Activated CD8-positive, alpha-beta memory T cell treated with anti-CD3 and anti-CD28 coated beads for 48 hours (primary cell): ENCODE measurements around the gene ATP9A.
A peak's percentile ranks its signal among the peaks of the same experiment; 100 is the strongest.

Experiments
- DNase-seq, 3 experiments: peaks; one replicate each; pipeline ENCODE4 v3.0.0-alpha.2; 2020; ENCODE audit warnings: low read depth in 2 of 3, low spot score in 2 of 3

ATP9A gene

GRCh38 chr20:51633430-51633829 is 134.8 kb downstream of the ATP9A start:
- DNase-seq: no peak

DNA sequence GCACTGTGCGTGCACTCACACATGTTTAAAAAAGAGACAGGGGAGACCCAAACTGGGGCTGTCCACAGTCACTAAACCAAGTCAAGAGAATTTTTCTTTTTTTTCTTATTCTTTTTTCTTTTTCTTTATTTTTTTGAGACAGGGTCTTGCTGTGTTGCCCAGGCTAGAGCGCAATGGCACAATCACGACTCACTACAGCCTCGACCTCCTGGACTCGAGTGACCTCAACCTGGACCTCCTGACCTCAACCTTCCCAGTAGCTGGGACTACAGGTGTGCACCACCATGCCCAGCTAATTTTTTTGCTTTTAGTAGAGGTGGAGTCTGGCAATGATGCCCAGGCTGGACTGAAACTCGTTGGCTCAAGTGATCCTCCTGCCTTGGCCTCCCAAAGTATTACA is 136.2 kb downstream of the ATP9A start:
- DNase-seq: no peak

GRCh38 chr20:51631011-51631950 is 136.9 kb downstream of the ATP9A start:
- DNase-seq: no peak

DNA sequence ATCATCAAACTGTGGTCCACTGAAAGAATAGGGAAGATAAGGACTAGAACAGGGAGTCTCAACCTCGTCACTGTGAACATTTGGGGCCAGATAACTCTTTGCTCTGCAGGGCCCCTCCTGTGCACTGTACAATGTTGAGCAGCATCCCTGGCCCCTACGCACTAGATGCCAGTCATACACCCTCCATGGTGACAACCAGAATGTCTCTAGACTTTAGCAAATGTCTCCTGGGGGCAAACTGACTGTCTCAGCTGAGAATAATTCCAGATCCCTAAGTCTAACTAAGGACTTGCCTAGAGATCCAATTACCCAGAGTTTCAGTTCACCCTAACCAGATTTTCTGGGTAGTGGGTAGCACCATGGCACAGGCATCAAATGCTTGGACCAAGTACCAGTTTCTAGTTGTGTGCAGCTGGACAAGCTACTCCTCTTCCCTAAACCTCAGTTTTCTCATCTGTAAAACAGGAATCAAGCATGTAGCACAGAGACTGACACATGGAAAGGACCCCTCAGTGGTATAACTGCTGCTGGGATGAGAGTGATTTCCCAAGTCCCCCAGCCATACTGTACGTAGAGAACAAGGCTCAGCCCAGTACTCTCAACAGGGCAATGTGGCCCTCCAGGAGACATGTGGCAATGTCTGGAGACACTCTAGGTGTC is 138.7 kb downstream of the ATP9A start:
- no peak for DNase-seq

GRCh38 chr20:51628533-51629398 is 139.4 kb downstream of the ATP9A start:
- no peak for DNase-seq

DNA sequence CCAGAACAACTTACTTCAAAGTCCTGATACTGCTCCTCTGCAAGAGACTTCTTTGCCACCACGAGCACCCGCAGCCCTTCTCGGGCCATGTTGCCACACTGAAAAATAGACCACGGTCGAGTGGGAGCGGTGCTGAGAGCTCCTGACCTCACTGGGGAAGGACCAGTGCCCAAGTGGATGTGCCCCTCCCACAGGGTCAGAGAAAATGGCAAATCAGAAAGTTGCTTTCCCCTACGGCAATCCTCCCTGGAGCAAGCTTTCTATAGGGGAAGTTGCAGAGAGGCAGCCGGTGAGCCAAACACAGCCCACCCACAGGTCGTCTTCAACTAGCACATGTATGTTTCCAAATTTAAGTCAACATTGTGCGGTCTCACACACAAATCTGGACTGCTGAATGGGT is 140.6 kb downstream of the ATP9A start:
- no peak for DNase-seq

- DNase-seq: no peak
These were observed 143.1 kb downstream of the ATP9A start for GRCh38 chr20:51625105-51625504.

GRCh38 chr20:51624157-51624731 is 143.9 kb downstream of the ATP9A start:
- DNase-seq: peak; percentile 37 to 44 (median 39)

DNA sequence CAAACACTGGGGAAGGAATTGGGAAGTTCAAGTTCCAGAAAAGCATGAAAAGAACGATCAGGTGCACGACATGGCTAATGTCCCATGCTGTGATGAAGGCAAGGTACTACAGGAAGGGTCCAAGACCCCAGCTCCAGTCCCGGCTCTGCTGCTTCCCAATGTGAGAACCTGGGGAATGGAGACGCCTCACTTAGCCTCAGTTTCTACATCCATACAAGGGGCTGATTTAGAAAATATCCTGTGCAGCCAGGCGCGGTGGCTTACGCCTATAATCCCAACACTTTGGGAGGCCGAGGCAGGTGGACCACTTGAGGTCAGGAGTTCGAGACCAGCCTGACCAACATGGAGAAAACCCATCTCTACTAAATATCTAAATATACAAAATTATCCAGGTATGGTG is 144.9 kb downstream of the ATP9A start:
- no peak for DNase-seq

- no peak for DNase-seq
These were observed 146.0 kb downstream of the ATP9A start for GRCh38 chr20:51622004-51622874.

DNA sequence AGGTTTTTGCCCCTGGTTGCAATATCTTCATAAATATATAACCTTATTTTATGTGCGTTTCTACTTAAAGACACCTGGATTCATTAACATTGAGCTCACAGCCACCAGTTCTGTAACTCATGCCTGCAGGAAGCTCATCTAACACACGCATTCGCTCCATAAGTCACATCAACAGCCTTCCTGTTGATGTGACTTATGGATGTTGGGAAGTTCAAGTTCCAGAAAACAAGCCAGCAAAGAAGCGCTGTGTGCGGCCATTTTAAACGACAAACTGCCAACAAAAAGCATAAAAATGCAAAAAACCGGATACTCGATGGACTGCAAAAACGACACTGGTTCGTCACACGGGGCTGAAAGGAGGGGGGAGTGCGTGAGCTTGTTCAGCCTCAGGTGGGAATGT is 147.8 kb downstream of the ATP9A start:
- no peak for DNase-seq

GRCh38 chr20:51616060-51616459 is 152.1 kb downstream of the ATP9A start:
- DNase-seq: no peak

GRCh38 chr20:51614687-51615086 is 153.5 kb downstream of the ATP9A start:
- no peak for DNase-seq

DNA sequence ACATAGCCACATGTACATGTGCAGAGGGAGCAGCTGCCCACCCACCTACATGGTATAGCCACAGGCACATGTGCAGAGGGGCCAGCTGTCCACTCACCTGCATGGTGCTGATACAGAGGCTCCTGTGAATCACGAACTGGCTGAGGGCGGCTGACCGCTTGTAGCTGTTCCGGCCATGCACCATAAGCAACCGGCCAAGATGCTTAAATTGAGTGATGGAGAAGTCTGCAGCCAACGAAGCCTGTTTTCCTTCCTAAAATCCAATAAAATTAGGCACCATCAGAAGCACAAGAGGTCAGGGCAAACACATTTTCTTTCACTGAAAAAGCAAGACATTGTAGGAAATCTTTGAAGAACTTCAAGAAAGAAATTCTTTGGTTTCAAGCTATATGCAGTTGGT is 154.6 kb downstream of the ATP9A start:
- DNase-seq: no peak

DNA sequence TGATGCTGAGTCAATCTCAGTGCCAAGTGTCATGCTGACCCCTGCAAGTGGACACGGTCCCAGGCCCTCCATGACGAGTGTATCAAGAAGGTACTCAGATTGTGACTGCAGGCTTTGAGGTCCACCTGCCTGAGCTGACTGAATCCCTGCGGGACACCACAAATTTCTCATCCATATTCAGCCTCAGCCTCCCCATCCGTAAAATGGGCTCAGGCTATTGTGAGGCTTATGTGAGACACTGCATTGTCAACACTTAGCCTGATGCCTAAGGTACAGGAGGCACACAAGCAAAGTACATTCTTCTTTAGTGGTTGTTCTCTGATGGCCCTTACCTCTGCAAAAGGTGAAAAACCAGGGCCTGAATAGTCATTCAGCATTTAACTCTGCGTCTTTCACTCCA is 155.3 kb downstream of the ATP9A start:
- DNase-seq: no peak

DNA sequence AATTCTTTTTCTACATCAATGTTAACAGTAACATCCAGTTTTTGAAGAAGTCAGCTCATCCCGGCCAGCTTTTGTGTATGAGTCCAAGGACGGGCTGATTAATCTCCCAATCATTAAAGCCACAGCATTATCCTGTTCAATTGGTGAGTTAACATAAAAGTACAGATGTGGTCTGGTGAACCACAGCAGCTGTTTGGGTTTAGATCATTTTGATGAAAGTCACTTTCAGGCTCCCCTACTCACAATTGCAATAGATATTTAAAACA is 156.6 kb downstream of the ATP9A start:
- no peak for DNase-seq

DNA sequence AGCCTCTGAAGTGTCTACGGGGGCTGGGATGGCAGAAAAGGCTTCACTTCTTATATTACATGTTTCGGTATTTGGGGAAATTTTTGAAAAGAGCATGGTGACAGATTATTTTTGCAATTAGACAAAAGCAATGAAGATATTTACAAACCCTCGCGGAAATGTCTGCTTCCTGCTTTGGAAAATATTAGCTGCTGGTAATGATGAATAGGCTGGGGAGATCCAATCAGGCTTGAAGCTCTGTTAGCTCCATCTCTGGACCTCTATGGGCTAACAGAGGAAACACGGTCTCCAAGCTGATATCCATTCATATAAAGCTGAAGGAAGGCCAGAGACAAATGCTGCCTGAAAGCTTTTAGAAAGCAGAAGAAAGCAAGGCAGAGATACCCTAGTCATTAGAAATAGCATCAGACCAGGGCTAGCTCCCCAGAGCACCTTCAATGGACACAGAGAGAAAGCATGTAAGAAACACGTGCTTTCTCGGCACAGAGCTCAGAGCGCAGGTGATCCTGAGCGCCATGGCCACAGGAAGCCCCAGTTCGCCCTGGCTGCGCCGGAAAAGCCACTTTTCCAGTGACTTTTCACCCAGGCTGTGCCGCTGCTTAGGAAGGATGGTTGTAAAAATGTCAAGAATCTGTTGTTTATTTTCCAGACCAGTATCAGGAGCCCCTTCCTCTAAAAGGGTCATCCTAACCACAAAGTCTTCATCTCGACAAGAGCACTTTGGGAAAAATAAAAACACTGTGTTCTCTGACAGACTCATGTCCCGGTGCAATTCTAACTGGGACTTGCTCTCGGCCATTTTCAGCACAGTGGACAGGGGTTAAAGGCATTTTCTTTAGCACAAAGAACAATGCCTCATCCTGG is 157.2 kb downstream of the ATP9A start:
- DNase-seq: no peak

- no peak for DNase-seq
These were observed 158.1 kb downstream of the ATP9A start for GRCh38 chr20:51610111-51610510.

DNA sequence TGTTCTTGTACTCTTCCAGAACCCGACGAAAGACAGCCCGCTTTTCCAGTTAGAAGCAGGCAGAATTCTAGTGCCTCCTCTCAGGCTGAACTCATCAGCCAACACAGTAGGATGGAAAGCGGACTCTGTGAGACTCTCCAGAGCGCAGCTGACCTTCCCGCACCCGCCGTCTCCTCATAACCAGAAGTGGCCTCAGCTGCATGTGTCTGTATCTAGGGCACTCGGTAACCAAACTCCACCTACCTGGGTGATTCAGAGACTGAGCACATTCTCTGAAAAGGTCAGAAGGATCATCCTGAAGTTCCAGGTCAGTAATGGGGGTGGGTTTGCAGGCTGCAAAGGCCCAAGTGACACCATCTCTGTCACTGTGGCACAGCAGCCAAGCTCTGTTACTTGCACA is 158.9 kb downstream of the ATP9A start:
- no peak for DNase-seq

- DNase-seq: no peak
These were observed 160.1 kb downstream of the ATP9A start for GRCh38 chr20:51608061-51608460.
